ENCODE results near the gene THYN1. TPM values are rescaled to one million over a fixed set of nuclear protein-coding genes. Genes with fewer than 3 reads are reported as not detected.

THYN1 gene
- 10 to 100 TPM; 31.7 to 62.8 (median 42.6) TPM for total RNA-seq

DNA sequence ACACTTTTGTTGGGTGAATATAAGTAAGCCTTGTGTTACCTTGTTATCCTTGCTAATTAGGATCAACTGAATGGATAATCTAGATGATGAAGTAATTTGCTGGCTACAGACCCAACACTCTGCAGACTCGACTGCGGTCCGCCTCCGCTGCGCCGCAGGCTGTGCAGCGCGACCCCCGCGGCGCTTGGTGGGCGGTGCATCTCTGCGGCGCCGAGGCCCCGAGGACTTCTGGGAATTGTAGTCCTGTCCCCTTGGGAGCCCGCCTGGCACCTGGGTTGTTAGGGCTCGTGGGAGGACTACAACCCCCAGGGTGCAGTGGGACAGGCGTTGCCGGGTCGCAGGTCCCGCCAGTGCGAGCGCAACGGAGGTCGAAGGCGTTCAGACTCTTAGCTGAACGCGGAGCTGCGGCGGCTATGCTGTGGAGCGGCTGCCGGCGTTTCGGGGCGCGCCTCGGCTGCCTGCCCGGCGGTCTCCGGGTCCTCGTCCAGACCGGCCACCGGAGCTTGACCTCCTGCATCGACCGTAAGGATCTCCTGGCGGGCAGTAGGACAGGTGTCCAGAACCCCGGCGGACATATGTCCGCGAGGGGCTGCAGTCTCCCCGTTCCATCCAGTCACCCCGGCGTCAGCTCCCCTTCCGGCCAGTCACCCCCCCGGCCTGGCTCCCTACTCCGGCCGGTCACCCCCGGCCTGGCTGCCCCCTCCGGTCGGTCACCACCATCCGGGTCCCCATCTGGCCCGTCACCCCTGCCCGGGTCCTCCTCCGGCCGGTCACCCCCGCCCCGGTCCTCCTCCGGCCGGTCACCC is at the start of gene THYN1, which contains the start of gene ACAD8:
TSS of gene THYN1 (minus strand) at position 165 of the 806 bp plus-strand sequence. CDS start 470 bp downstream, outside the sequence.
TSS of gene ACAD8 (plus strand) at position 381 of the 806 bp plus-strand sequence. CDS start at position 414, 33 bp downstream.
- Histone ChIP-seq H3K27me3 (no peaks in the 10 kb centered on the region), H3K27ac (peak within 1 kb of the TSS; percentile 74), H3K9me3 (no peaks in the 10 kb centered on the region), H3K36me3 (peaks cover 34% of the 10 kb centered on the region), H3K4me3 (peak within 1 kb of the TSS; percentile 90), H3K4me1 (peaks cover 30% of the 10 kb centered on the region)
- DNase-seq (ENCODE audit: low spot score in 2 of 2): peak; percentile 98
- under 1% methylated on average over 28 of the region's 70 CpGs for WGBS
- TF ChIP-seq, protein P1, sequence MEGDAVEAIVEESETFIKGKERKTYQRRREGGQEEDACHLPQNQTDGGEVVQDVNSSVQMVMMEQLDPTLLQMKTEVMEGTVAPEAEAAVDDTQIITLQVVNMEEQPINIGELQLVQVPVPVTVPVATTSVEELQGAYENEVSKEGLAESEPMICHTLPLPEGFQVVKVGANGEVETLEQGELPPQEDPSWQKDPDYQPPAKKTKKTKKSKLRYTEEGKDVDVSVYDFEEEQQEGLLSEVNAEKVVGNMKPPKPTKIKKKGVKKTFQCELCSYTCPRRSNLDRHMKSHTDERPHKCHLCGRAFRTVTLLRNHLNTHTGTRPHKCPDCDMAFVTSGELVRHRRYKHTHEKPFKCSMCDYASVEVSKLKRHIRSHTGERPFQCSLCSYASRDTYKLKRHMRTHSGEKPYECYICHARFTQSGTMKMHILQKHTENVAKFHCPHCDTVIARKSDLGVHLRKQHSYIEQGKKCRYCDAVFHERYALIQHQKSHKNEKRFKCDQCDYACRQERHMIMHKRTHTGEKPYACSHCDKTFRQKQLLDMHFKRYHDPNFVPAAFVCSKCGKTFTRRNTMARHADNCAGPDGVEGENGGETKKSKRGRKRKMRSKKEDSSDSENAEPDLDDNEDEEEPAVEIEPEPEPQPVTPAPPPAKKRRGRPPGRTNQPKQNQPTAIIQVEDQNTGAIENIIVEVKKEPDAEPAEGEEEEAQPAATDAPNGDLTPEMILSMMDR (IDR thresholded peaks at IDR 0.05): peak in 1 of 2 donors; percentile 42
- TF ChIP-seq POLR2AphosphoS5 (IDR thresholded peaks at IDR 0.05) (peak in 2 of 3 donors; percentile 23 to 71), POLR2A (IDR thresholded peaks at IDR 0.05) (no peak), EP300 (IDR thresholded peaks at IDR 0.05) (no peak)

DNA sequence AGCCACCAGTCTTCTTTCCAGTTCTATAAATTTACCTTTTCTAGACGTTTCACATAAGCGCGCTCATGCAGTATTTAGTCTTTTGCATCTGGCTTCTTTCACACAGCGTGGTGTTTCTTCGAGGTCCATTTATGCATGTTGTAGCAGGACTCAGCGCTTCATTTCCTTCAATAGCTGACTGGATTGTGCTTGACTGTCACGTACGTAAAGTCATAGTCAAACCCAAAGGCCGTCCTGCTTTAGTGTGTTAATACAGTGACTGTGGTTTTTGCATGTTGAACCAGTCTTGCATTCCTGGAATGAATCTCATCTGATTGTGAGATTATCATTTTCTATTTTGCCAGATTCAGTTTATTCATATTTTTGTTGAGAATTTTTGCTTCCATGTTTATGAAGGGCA is 41.5 kb upstream of the THYN1 start:
- WGBS: 86% methylated on average over 9 of the region's 9 CpGs
- no peak for TF ChIP-seq POLR2A (IDR thresholded peaks at IDR 0.05)
- no peak for TF ChIP-seq POLR2AphosphoS5 (IDR thresholded peaks at IDR 0.05)
- no peak for TF ChIP-seq EP300 (IDR thresholded peaks at IDR 0.05)
- TF ChIP-seq, protein P1 (IDR thresholded peaks at IDR 0.05): no peak
- peaks cover 3% of the 10 kb centered on the region for H3K27me3 ChIP-seq
- no peak overlapping the region for H3K4me3 ChIP-seq
- no peak for DNase-seq (ENCODE audit: low spot score in 2 of 2)
- H3K4me1 ChIP-seq: no peaks in the 10 kb centered on the region
- H3K27ac ChIP-seq: no peak overlapping the region
- no peaks in the 10 kb centered on the region for H3K9me3 ChIP-seq
- no peaks in the 10 kb centered on the region for H3K36me3 ChIP-seq

DNA sequence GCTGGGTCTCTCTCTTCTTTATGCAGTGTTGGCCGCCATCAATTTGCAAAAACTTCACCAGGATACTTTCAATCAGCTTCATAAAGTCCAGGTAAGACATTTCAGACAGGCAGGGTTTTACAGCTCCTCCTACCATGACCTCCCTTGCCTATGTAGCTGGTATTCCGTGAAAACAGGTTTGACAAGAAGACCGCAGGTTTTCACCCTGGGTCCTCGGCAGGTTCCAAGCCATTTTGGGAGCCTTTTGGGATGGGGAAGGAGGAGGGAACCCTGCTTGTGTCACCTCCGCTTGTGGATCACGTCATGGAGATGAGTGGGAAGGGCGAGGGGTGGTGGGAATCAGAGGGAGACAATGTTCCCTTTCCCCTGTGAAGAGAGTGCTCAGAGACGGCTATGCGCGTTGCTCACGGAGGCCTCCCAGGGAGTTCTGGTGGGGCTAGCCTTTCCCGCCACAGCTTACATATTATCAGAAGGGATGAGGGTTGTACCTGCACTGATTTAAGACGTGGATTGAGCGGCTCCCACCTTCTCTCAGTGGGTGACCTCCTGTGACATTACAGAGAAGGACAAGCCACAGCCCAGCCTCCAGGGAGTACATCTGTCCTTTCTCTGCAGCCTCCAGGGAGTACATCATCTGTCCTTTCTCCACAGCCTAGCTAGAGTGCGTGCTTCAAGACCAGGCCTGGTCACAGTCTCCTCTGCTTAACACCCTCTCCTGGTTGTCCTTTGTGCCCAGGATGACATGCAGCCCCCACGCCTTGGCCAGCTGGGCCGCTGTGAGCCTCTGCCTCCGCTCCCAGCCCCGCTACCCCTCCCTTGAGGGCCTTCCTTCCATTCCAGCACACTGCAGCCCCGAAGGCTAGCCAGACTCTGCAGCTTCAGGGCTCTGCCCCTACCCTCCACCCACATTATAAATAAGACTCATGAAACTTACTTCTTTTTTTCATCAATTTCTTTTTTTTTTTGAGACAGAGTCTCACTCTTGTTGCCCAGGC is 40.3 kb upstream of the THYN1 start:
- no peaks in the 10 kb centered on the region for H3K4me1 ChIP-seq
- WGBS: 79% methylated on average over 17 of the region's 20 CpGs
- TF ChIP-seq EP300 (IDR thresholded peaks at IDR 0.05) (no peak), POLR2A (IDR thresholded peaks at IDR 0.05) (no peak), POLR2AphosphoS5 (IDR thresholded peaks at IDR 0.05) (no peak)
- TF ChIP-seq, protein P1 (IDR thresholded peaks at IDR 0.05): no peak

DNA sequence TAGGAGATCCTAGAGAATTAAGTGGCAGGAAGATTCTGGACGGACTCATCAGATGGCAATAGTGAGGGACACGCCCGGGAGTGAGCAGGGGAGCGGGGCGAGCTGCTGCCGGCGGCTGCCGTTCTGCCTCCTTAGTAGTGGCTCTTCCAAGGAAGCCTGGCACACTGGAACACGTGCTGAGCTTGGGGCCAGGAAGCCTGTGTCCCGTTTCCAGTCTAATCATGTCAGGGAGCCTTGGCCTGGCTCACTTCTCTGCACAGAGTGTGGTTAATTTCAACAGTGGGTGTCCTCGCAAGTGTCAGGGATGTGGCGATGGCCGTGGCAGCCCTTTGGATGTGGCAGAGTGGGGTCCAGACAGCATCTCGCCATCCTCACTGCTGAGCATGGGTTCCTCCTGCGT is 39.5 kb upstream of the THYN1 start:
- no peak for DNase-seq (ENCODE audit: low spot score in 2 of 2)
- Histone ChIP-seq H3K27me3 (peaks cover 3% of the 10 kb centered on the region), H3K27ac (no peak overlapping the region), H3K4me1 (no peaks in the 10 kb centered on the region), H3K4me3 (no peak overlapping the region), H3K9me3 (no peaks in the 10 kb centered on the region), H3K36me3 (no peaks in the 10 kb centered on the region)
- WGBS: 81% methylated on average over 13 of the region's 15 CpGs
- TF ChIP-seq EP300 (IDR thresholded peaks at IDR 0.05) (no peak), POLR2A (IDR thresholded peaks at IDR 0.05) (no peak), POLR2AphosphoS5 (IDR thresholded peaks at IDR 0.05) (no peak)
- TF ChIP-seq, protein P1 (IDR thresholded peaks at IDR 0.05): no peak

More for the DNA sequence above, 40.3 kb upstream of the THYN1 start:
- DNase-seq (ENCODE audit: low spot score in 2 of 2): no peak
- Histone ChIP-seq H3K4me3 (no peak overlapping the region), H3K9me3 (no peaks in the 10 kb centered on the region), H3K27ac (no peak overlapping the region), H3K27me3 (peaks cover 3% of the 10 kb centered on the region), H3K36me3 (no peaks in the 10 kb centered on the region)

Measured in suprapubic skin (tissue), 4 donors.